Mesenchymal stem cell (in vitro differentiated cells and primary cell): ENCODE results near the gene CCDC191.

Experiments used
- DNase-seq: peaks from one replicate; pipeline ENCODE4 v3.0.0-alpha.2; 2013
- H2AFZ ChIP-seq: one replicate; pipeline ENCODE4 v1.6.1; 2013; ENCODE audit warnings: low read depth, mild to moderate bottlenecking, control low read depth, inconsistent platforms, low read length, moderate library complexity
- H2AK5ac ChIP-seq: 2 replicates; pipeline ENCODE4 v1.6.1; 2013; ENCODE audit warnings: low read length, moderate library complexity, mild to moderate bottlenecking, inconsistent platforms; ENCODE audit not compliant: severe bottlenecking
- H2BK120ac ChIP-seq: one replicate; pipeline ENCODE4 v1.6.1; 2013; ENCODE audit warnings: low read depth, mild to moderate bottlenecking, inconsistent platforms, low read length, moderate library complexity
- H2BK12ac ChIP-seq, 2 experiments: one replicate each; pipeline ENCODE4 v1.6.1; 2013; ENCODE audit warnings: inconsistent platforms in 2 of 2, low read length in 2 of 2, mild to moderate bottlenecking in 2 of 2, moderate library complexity in 2 of 2, control low read depth in 1 of 2
- H2BK15ac ChIP-seq: one replicate; pipeline ENCODE4 v1.6.1; 2013; ENCODE audit warnings: mild to moderate bottlenecking, low read depth, inconsistent platforms; ENCODE audit not compliant: poor library complexity, severe bottlenecking
- H2BK5ac ChIP-seq: 2 replicates; pipeline ENCODE4 v1.6.1; 2013; ENCODE audit warnings: low read depth, mild to moderate bottlenecking, low read length, control low read depth, inconsistent platforms; ENCODE audit not compliant: poor library complexity, severe bottlenecking
- H3K14ac ChIP-seq, 2 experiments: one replicate each; pipeline ENCODE4 v1.6.1; 2013; ENCODE audit warnings: inconsistent platforms in 2 of 2, low read length in 2 of 2, control low read depth in 1 of 2, mild to moderate bottlenecking in 1 of 2, moderate library complexity in 1 of 2
- H3K18ac ChIP-seq, 2 experiments: one replicate each; pipeline ENCODE4 v1.6.1; 2013; ENCODE audit warnings: inconsistent platforms in 2 of 2, low read length in 2 of 2, control low read depth in 1 of 2, low read depth in 1 of 2, mild to moderate bottlenecking in 1 of 2
- H3K23ac ChIP-seq, 2 experiments: one replicate each; pipeline ENCODE4 v1.6.1; 2013; ENCODE audit warnings: inconsistent platforms in 2 of 2, low read length in 2 of 2, mild to moderate bottlenecking in 2 of 2, moderate library complexity in 2 of 2, control low read depth in 1 of 2
- H3K27ac ChIP-seq: 2 replicates; pipeline ENCODE4 v1.5.1; 2013; ENCODE audit warnings: mild to moderate bottlenecking, moderate library complexity, low read length, control low read depth, inconsistent platforms; ENCODE audit not compliant: poor library complexity, severe bottlenecking
- H3K27me3 ChIP-seq, 2 experiments: 2 replicates each; pipeline versions ENCODE4 v1.6.1 to v1.7.0; 2013; ENCODE audit warnings: low read length in 2 of 2, mild to moderate bottlenecking in 2 of 2, moderate library complexity in 2 of 2, control low read depth in 1 of 2, inconsistent platforms in 1 of 2; ENCODE audit not compliant: control insufficient read depth in 1 of 2, insufficient read depth in 1 of 2
- H3K36me3 ChIP-seq, 2 experiments: 2 replicates each; pipeline versions ENCODE4 v1.6.1 to v1.7.0; 2013; ENCODE audit warnings: low read length in 2 of 2, control low read depth in 1 of 2, inconsistent platforms in 1 of 2, low read depth in 1 of 2, mild to moderate bottlenecking in 1 of 2; ENCODE audit not compliant: insufficient read depth in 2 of 2, control insufficient read depth in 1 of 2
- H3K4ac ChIP-seq, 2 experiments: one replicate each; pipeline ENCODE4 v1.6.1; 2013; ENCODE audit warnings: inconsistent platforms in 2 of 2, low read length in 2 of 2, mild to moderate bottlenecking in 2 of 2, moderate library complexity in 2 of 2, control low read depth in 1 of 2, low read depth in 1 of 2
- H3K4me1 ChIP-seq: 2 replicates; pipeline ENCODE4 v1.6.1; 2013; ENCODE audit warnings: low read depth, low read length, control low read depth; ENCODE audit not compliant: control insufficient read depth, insufficient read depth
- H3K4me2 ChIP-seq: 2 replicates; pipeline ENCODE4 v1.6.1; 2013; ENCODE audit warnings: low read length, mild to moderate bottlenecking, inconsistent platforms; ENCODE audit not compliant: poor library complexity, severe bottlenecking
- H3K4me3 ChIP-seq, 2 experiments: 2 replicates each; pipeline versions ENCODE4 v1.5.1 to v1.7.0; 2013; ENCODE audit warnings: low read length in 2 of 2, mild to moderate bottlenecking in 2 of 2, control low read depth in 1 of 2, low read depth in 1 of 2; ENCODE audit not compliant: insufficient read depth in 1 of 2
- H3K79me1 ChIP-seq: replicated peaks from 2 replicates; pipeline ENCODE4 v1.6.1; 2013; ENCODE audit warnings: mild to moderate bottlenecking, control low read depth, low read length, inconsistent platforms; ENCODE audit not compliant: poor library complexity, severe bottlenecking
- H3K9ac ChIP-seq: 2 replicates; pipeline ENCODE4 v1.7.0; 2013; ENCODE audit warnings: mild to moderate bottlenecking, low read length, moderate library complexity
- H3K9me3 ChIP-seq: 2 replicates; pipeline ENCODE4 v1.7.0; 2013; ENCODE audit warnings: mild to moderate bottlenecking, low read length; ENCODE audit not compliant: control insufficient read depth
- H4K8ac ChIP-seq: one replicate; pipeline ENCODE4 v1.6.1; 2013; ENCODE audit warnings: inconsistent platforms, mild to moderate bottlenecking, low read length, moderate library complexity
- H4K91ac ChIP-seq: one replicate; pipeline ENCODE4 v1.6.1; 2013; ENCODE audit warnings: mild to moderate bottlenecking, low read length, inconsistent platforms
- WGBS: methylation state at CpG from one replicate; pipeline ENCODE4 v1.1.7; 2013; ENCODE audit warnings: mixed read lengths; 5-methylcytosine and 5-hydroxymethylcytosine counted together

CCDC191 gene

DNA sequence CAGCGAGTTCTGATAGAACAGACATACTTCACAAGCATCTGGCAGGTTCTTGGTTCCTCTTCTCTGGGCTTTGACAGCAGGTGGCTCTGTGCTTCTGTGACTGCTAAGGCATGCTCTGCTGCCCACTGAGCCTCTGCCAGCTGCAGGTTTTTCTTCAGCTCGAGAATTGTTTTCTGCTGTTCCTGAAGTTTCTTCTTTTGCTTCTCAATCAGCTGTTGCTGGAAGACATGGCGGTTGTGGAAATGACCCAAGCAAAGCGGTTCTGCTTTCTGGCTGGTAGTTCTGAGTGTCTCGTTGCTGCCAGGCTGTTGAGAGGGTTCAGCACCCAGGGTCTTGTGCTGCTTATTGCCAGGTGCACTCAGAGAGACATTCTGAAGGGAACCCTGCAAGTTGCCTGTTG, 50.8 kb downstream of the CCDC191 start:
- no peak overlapping the region for H3K4me3 ChIP-seq

DNA sequence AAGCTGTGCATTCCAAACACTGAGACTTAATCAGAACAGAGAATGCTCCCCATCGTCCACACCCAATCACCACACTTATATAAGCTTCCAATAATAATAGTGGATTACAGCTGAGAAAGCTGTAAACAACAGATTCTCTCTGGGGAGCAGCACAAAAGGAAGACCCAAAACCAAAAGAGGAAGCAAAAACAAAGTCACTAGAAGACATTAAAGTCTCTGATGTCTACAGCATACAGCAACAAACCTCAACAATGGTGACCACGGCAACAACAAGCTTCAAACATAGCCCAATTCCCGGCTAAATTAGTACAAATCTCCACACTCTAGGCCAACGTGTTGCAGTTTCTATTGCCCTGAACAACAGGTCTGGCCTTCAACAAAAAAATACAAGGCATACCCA, 70.8 kb downstream of the CCDC191 start:
- Histone ChIP-seq H3K14ac (no peak overlapping the region), H3K4me1 (no peaks in the 10 kb centered on the region), H3K23ac (no peak overlapping the region), H2BK12ac (no peak overlapping the region), H3K18ac (no peak overlapping the region), H3K4me3 (no peak overlapping the region), H3K36me3 (peaks cover 0 to 26% of the 10 kb centered on the region in 2 experiments), H3K9me3 (no peaks in the 10 kb centered on the region), H2BK15ac (no peak overlapping the region), H3K4me2 (no peak overlapping the region), H3K4ac (no peak overlapping the region), H2AFZ (no peak overlapping the region), H3K9ac (no peak overlapping the region), H3K79me1 (no peaks in the 10 kb centered on the region), H4K91ac (no peak overlapping the region), H2BK120ac (no peak overlapping the region), H3K27ac (no peak overlapping the region), H3K27me3 (no peaks in the 10 kb centered on the region), H4K8ac (no peak overlapping the region), H2BK5ac (no peak overlapping the region), H2AK5ac (no peak overlapping the region)
- 77% methylated on average over 4 of the region's 4 CpGs for WGBS
- DNase-seq = no peak

More for the DNA sequence above, 50.8 kb downstream of the CCDC191 start:
- Histone ChIP-seq H2AFZ (no peak overlapping the region), H3K4me1 (no peaks in the 10 kb centered on the region), H3K9me3 (peaks cover 11% of the 10 kb centered on the region), H3K9ac (no peak overlapping the region), H3K23ac (no peak overlapping the region), H3K4ac (no peak overlapping the region), H2AK5ac (no peak overlapping the region), H3K18ac (no peak overlapping the region), H2BK120ac (no peak overlapping the region), H4K8ac (no peak overlapping the region), H2BK15ac (no peak overlapping the region), H3K4me2 (no peak overlapping the region), H3K27ac (no peak overlapping the region), H3K27me3 (no peaks in the 10 kb centered on the region), H2BK12ac (no peak overlapping the region), H3K36me3 (peaks cover 12 to 45% of the 10 kb centered on the region in 2 experiments), H2BK5ac (no peak overlapping the region), H4K91ac (no peak overlapping the region), H3K79me1 (no peaks in the 10 kb centered on the region), H3K14ac (no peak overlapping the region)
- 84% methylated on average over 5 of the region's 5 CpGs for WGBS
- DNase-seq = no peak

GRCh38 chr3:113983544-113983943, 72.8 kb downstream of the CCDC191 start:
- Histone ChIP-seq H4K91ac (no peak overlapping the region), H3K36me3 (peaks cover 0 to 41% of the 10 kb centered on the region in 2 experiments), H2AFZ (no peak overlapping the region), H3K9me3 (no peaks in the 10 kb centered on the region), H3K79me1 (no peaks in the 10 kb centered on the region), H3K18ac (no peak overlapping the region), H2BK12ac (no peak overlapping the region), H3K4me3 (no peak overlapping the region), H2BK120ac (no peak overlapping the region), H2BK15ac (no peak overlapping the region), H2AK5ac (no peak overlapping the region), H3K14ac (no peak overlapping the region), H3K4me1 (no peaks in the 10 kb centered on the region), H3K23ac (no peak overlapping the region), H4K8ac (no peak overlapping the region), H3K27ac (no peak overlapping the region), H2BK5ac (no peak overlapping the region), H3K4me2 (no peak overlapping the region), H3K27me3 (no peaks in the 10 kb centered on the region), H3K4ac (no peak overlapping the region), H3K9ac (no peak overlapping the region)
- no peak for DNase-seq
- WGBS = 100% methylated on average over 1 of the region's 3 CpGs

DNA sequence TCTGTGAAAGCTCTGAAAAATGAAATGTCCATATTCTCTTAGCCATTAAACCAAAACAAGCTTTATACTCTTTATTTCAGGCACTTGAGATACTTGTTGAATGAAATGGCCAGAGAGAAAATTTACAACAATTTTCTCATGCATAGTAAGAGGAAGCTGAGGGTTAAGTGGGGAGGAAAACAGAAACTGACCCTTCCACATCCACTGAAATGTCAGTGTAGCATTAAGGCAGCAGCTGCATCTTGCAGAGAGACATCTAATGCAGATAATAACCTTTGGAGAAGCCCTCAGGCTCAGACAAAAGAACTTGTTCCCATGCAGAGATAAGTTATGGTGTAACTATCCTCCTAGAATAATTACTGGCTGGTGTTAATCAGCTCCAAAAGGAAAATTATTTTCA, 74.5 kb downstream of the CCDC191 start:
- H3K4me3 ChIP-seq = no peak overlapping the region
- no peak overlapping the region for H3K23ac ChIP-seq
- H2BK5ac ChIP-seq = no peak overlapping the region
- no peak overlapping the region for H4K8ac ChIP-seq
- no peak overlapping the region for H2BK120ac ChIP-seq
- H3K18ac ChIP-seq = no peak overlapping the region
- no peak overlapping the region for H3K9ac ChIP-seq
- no peaks in the 10 kb centered on the region for H3K27me3 ChIP-seq
- H2BK15ac ChIP-seq = no peak overlapping the region
- no peak overlapping the region for H3K4ac ChIP-seq
- H3K14ac ChIP-seq = no peak overlapping the region
- H3K79me1 ChIP-seq = no peaks in the 10 kb centered on the region
- H2BK12ac ChIP-seq = no peak overlapping the region
- no peak overlapping the region for H3K4me2 ChIP-seq
- no peaks in the 10 kb centered on the region for H3K4me1 ChIP-seq
- no peak overlapping the region for H2AFZ ChIP-seq
- H3K36me3 ChIP-seq = peaks cover 0 to 59% of the 10 kb centered on the region in 2 experiments
- no peak for DNase-seq
- no peaks in the 10 kb centered on the region for H3K9me3 ChIP-seq
- H3K27ac ChIP-seq = no peak overlapping the region
- H4K91ac ChIP-seq = no peak overlapping the region
- H2AK5ac ChIP-seq = no peak overlapping the region
